Endothelial cell of umbilical vein (primary cell): ENCODE data around the gene YTHDF1. TPM values are rescaled to one million over a fixed set of nuclear protein-coding genes. Genes with fewer than 3 reads are reported as not detected.

Experiments used
- BruUV-seq: library from RNA; stranded (reverse); fragments of 400-500 nt; replicated peaks from 2 replicates; lab custom pipeline; 2021; lab: Mats Ljungman, UMichigan
- CTCF ChIA-PET: fragments of 300-600, 350-600 bp; sonication (Branson Sonifier 250); formaldehyde crosslinking; loops from one replicate; lab custom pipeline; 2021; ENCODE audit warnings: antibody characterized with exemption, inconsistent platforms; lab: Charles Lee
- POLR2A ChIA-PET: fragments of 300-600, 350-600 bp; sonication (Branson Sonifier 250); formaldehyde crosslinking; loops from one replicate; lab custom pipeline; 2021; ENCODE audit warnings: antibody characterized with exemption, inconsistent platforms; lab: Charles Lee
- DNase-seq: peaks from one replicate; pipeline ENCODE4 v3.0.0-alpha.2; 2011; ENCODE audit warnings: low read depth, low spot score
- FAIRE-seq: peaks from 2 replicates; lab custom pipeline; 2011; peaks lifted over from hg19 to GRCh38; lab: Jason Lieb, UNC
- H2AFZ ChIP-seq: 2 replicates; pipeline ENCODE4 v1.6.0; 2012; ENCODE audit warnings: low read depth, low read length, control low read depth, inconsistent platforms
- H3K27ac ChIP-seq: 2 replicates; pipeline ENCODE4 v1.5.1; 2011; ENCODE audit warnings: low read depth, mild to moderate bottlenecking, control low read depth, low read length, moderate library complexity; ENCODE audit not compliant: insufficient read depth
- H3K27me3 ChIP-seq, 2 experiments: 2 replicates each; pipeline versions ENCODE4 v1.6.0 to v1.6.1; 2011; ENCODE audit warnings: low read length in 2 of 2, mixed read lengths in 1 of 2; ENCODE audit not compliant: control insufficient read depth in 2 of 2, insufficient read depth in 2 of 2
- H3K36me3 ChIP-seq, 2 experiments: 2 replicates in 1 of 2; 3 replicates in 1 of 2; pipeline ENCODE4 v1.5.1; 2011; ENCODE audit warnings: low read length in 2 of 2, mild to moderate bottlenecking in 1 of 2, moderate library complexity in 1 of 2; ENCODE audit not compliant: control insufficient read depth in 2 of 2, insufficient read depth in 2 of 2; ENCODE audit errors: extremely low read depth in 1 of 2
- H3K4me1 ChIP-seq: 3 replicates; pipeline ENCODE4 v1.5.1; 2011; ENCODE audit warnings: mild to moderate bottlenecking, low read length; ENCODE audit not compliant: control insufficient read depth, insufficient read depth; ENCODE audit errors: extremely low read depth
- H3K4me2 ChIP-seq: 2 replicates; pipeline ENCODE4 v1.6.1; 2011; ENCODE audit warnings: low read length, control low read depth, mixed read lengths; ENCODE audit not compliant: insufficient read depth
- H3K4me3 ChIP-seq, 3 experiments: fragments of 200-600 bp in 1 of 3; sonication (generic), shearing (Covaris generic) in 1 of 3; replicated peaks in 1 of 3; 2 replicates each; pipeline ENCODE4 v1.5.1; 2011 to 2016; ENCODE audit warnings: control low read depth in 3 of 3, low read length in 3 of 3, mild to moderate bottlenecking in 2 of 3, inconsistent platforms in 1 of 3, low read depth in 1 of 3, moderate library complexity in 1 of 3; ENCODE audit not compliant: insufficient read depth in 1 of 3
- H3K79me2 ChIP-seq: 2 replicates; pipeline ENCODE4 v1.6.0; 2012; ENCODE audit warnings: low read length, inconsistent platforms; ENCODE audit not compliant: control insufficient read depth, insufficient read depth
- H3K9ac ChIP-seq: replicated peaks from 2 replicates; pipeline ENCODE3; 2011; ENCODE audit warnings: low read length, control low read depth; ENCODE audit not compliant: insufficient read depth; ENCODE audit errors: extremely low read depth
- H3K9me1 ChIP-seq: replicated peaks from 3 replicates; pipeline ENCODE4 v1.6.0; 2011; ENCODE audit warnings: mild to moderate bottlenecking, low read length; ENCODE audit not compliant: control insufficient read depth, insufficient read depth; ENCODE audit errors: extremely low read depth
- H3K9me3 ChIP-seq: replicated peaks from 2 replicates; pipeline ENCODE4 v1.5.1; 2012; ENCODE audit warnings: low read length, inconsistent platforms; ENCODE audit not compliant: control insufficient read depth, insufficient read depth
- H4K20me1 ChIP-seq: replicated peaks from 2 replicates; pipeline ENCODE3; 2011; ENCODE audit warnings: mild to moderate bottlenecking, low read length; ENCODE audit not compliant: control insufficient read depth, insufficient read depth; ENCODE audit errors: extremely low read depth
- CTCF ChIP-seq, 2 donors: IDR thresholded peaks; 1 replicate in 1 of 2; 2 replicates in 1 of 2; pipeline ENCODE4 v1.5.1; 2011; ENCODE audit warnings: low read length in 2 of 2, mild to moderate bottlenecking in 2 of 2, moderate library complexity in 2 of 2, control low read depth in 1 of 2, inconsistent platforms in 1 of 2, low read depth in 1 of 2; ENCODE audit not compliant: insufficient read depth in 1 of 2; ENCODE audit errors: extremely low read depth in 1 of 2
- JUN ChIP-seq: IDR thresholded peaks from 2 replicates; pipeline ENCODE4 v1.6.1; 2011; ENCODE audit warnings: borderline replicate concordance, low read depth; ENCODE audit not compliant: insufficient read length, insufficient read depth
- MAX ChIP-seq: IDR thresholded peaks from 2 replicates; pipeline ENCODE4 v1.6.1; 2011; ENCODE audit not compliant: insufficient read depth, insufficient read length
- POLR2AphosphoS5 ChIP-seq: IDR thresholded peaks from 2 replicates; pipeline ENCODE4 v1.6.1; 2012; ENCODE audit warnings: low read depth, mild to moderate bottlenecking, control low read depth, low read length, moderate library complexity; ENCODE audit not compliant: insufficient read depth
- dilution Hi-C: fragments of 300-500 bp; cut with MboI; formaldehyde crosslinking; loops from one replicate; pipeline ENCODE4 v1.15.0; 2019; ENCODE audit warnings: low sequenced_read_pairs; ENCODE audit not compliant: extremely low pct_ligation_motif_present
- intact Hi-C: fragments of 100-400 bp; cut with micrococcal nuclease; formaldehyde crosslinking; loops from one replicate; pipeline ENCODE4 v1.10.0; 2022
- polyA plus RNA-seq, 4 experiments: library from polyadenylated mRNA; depleted of rRNA in 3 of 4; stranded (reverse) in 3 of 4; unstranded in 1 of 4; fragments of >200 nt; gene quantifications; 2 replicates each; pipeline versions ENCODE4 v1.2.1 to v1.2.3, GENCODE V29; 2011 to 2012; ENCODE audit warnings: missing spikeins in 1 of 4
- total RNA-seq: library from RNA; stranded (reverse); gene quantifications from 2 replicates; pipeline ENCODE4 v1.2.3, GENCODE V29; 2021

YTHDF1 gene
- total and polyA plus RNA-seq, 2 donors (not counting 3 experiments of a cell fraction or from before 2014, with no cell fraction given), result 25.2 to 44.4 TPM

GRCh38 chr20:63235399-63235983 lies 19.6 kb upstream of the YTHDF1 start, which contains the start of gene BIRC7:
TSS of gene BIRC7 (plus strand) at chr20:63235905. CDS start at chr20:63236097, 192 bp downstream.
- BruUV-seq, result no TSS peak
- CTCF ChIA-PET, result interaction anchor here (1.2 to 11.0 kb wide), 3 partner anchors 11 to 21 kb away, joined by 3 to 116 read pairs (median 4); no protein-coding TSS in a partner anchor

More at GRCh38 chr20:63235399-63235983, 19.6 kb upstream of the YTHDF1 start, which contains the start of gene BIRC7:
- Histone ChIP-seq H3K36me3 (no peaks in the 10 kb centered on the region), H3K9me3 (no peaks in the 10 kb centered on the region), H3K4me3 (no peak within 1 kb of the TSS), H3K27me3 (no peaks in the 10 kb centered on the region), H4K20me1 (no peaks in the 10 kb centered on the region), H2AFZ (no peak within 1 kb of the TSS), H3K4me2 (no peak within 1 kb of the TSS), H3K27ac (no peak within 1 kb of the TSS), H3K79me2 (no peaks in the 10 kb centered on the region), H3K9me1 (no peaks in the 10 kb centered on the region), H3K4me1 (no peaks in the 10 kb centered on the region), H3K9ac (no peak within 1 kb of the TSS)
- TF ChIP-seq POLR2AphosphoS5, result no peak
- no peak for TF ChIP-seq JUN
- no peak for TF ChIP-seq CTCF (IDR thresholded peaks at IDR 0.05; ENCODE audit: extremely low read depth in 1 of 2, insufficient read depth in 1 of 2, low read depth in 1 of 2, low read length in 2 of 2)
- no peak for TF ChIP-seq MAX
- dilution Hi-C loops (no loop called here), intact Hi-C loops (loop anchor here (5.0 kb wide), 1 partner anchor 37 kb away; the partner anchor contains the start of gene ARFGAP1)
- FAIRE-seq, result no peak
- DNase-seq, result no peak
- POLR2A ChIA-PET, result no interaction called here
